OCI-M2 (cell line): ENCODE measurements around the gene SALL2.
A peak's percentile ranks its signal among the peaks of the same experiment; 100 is the strongest.

Source experiments
- DNase-seq: peaks from one replicate; lab custom pipeline; 2025; ENCODE audit not compliant: unreplicated experiment; lab: John Stamatoyannopoulos, UW

Gene SALL2

GRCh38 chr14:21494902-21495762 lies 31.0 kb downstream of the SALL2 start:
- DNase-seq = no peak

GRCh38 chr14:21486640-21487087 lies 39.5 kb downstream of the SALL2 start:
- no peak for DNase-seq

- peak; percentile 87 for DNase-seq
Observed at GRCh38 chr14:21476925-21477681, 49.0 kb downstream of the SALL2 start, which contains the start of the genes RAB2B and TOX4. Gene RAB2B (minus strand): TSS chr14:21476959. CDS start chr14:21476872, 87 bp downstream. Gene TOX4 (plus strand): TSS chr14:21477195. CDS start chr14:21477279, 84 bp downstream.

GRCh38 chr14:21476523-21476924 lies 49.6 kb downstream of the SALL2 start:
- DNase-seq = no peak

- DNase-seq = no peak
Observed at GRCh38 chr14:21475767-21476522, 50.2 kb downstream of the SALL2 start.
